HCT116 (cell line): Measurements from ENCODE around the gene CAPS. TPM values are rescaled to one million over a fixed set of nuclear protein-coding genes. Genes with fewer than 3 reads are reported as not detected.

Source experiments
- REST ChIP-seq: IDR thresholded peaks from 2 replicates; pipeline ENCODE4 v1.6.1; 2012; ENCODE audit warnings: low read depth
- total RNA-seq: library from RNA; stranded (reverse); gene quantifications from one replicate; pipeline ENCODE4 v1.2.1, GENCODE V29; 2021; ENCODE audit not compliant: unreplicated experiment

The CAPS gene
- total RNA-seq, 1 experiment from 2014 or later: 2.5 TPM

DNA sequence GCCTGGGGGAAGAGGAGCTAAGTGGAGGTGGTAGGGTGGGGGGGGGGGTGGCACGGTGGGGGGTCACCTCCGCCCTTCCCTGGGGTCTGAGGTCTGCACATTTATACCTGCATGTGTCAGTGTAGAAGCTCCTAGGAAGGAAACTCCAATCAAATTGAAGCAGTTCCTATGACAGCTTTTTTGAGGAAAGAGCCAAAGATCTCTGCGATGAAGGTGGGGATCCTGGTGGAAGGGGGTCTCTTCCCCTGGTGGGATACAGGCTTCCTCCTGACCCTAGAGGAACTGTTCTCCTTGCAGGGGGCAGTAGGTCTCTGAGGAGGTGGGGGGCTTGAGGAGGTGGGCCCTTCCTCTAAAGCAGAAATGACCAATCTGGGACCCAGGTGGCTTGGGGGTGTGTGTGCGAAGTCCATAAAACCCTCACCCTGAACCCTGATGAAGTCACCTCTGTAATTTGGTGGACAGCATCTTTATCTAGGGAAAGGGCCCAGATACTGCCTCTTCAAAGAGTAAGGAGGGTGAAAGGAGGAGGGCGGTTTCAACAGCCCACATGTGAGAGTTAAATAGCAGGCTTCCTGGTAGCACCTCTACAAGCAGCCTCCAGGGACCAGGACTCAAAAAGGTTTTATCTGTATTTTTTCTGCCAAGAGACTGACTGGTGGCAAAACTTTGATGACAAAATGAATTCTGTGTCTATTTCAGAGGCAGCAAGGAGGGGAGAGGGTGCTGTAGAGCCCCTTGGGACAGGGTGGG lies 50.9 kb downstream of the CAPS start (continued):
- TF ChIP-seq REST: no peak

Other genes with a start within 250 kb of the CAPS start
- 61.6 TPM for gene MICOS13, start 233.7 kb upstream of the CAPS start, total RNA-seq
- gene HSD11B1L, start 233.2 kb upstream of the CAPS start, total RNA-seq: 6.0 TPM
- gene RPL36, start 224.0 kb upstream of the CAPS start, total RNA-seq: 1,504 TPM
- gene LONP1, start 194.1 kb upstream of the CAPS start, total RNA-seq: 180 TPM
- gene CATSPERD, start 193.6 kb upstream of the CAPS start, total RNA-seq: not detected
- 13.5 TPM for gene PRR22, start 129.5 kb upstream of the CAPS start, total RNA-seq
- 78.1 TPM for gene DUS3L, start 123.1 kb upstream of the CAPS start, total RNA-seq
- gene NRTN, start 109.2 kb upstream of the CAPS start, total RNA-seq: 11.5 TPM
- not detected for gene FUT6, start 74.6 kb upstream of the CAPS start, total RNA-seq
- 2.6 TPM for gene FUT3, start 62.8 kb upstream of the CAPS start, total RNA-seq
- gene FUT5, start 43.7 kb upstream of the CAPS start, total RNA-seq: 0.84 TPM
- gene NDUFA11, start 10.5 kb upstream of the CAPS start, total RNA-seq: 311 TPM
- 2.1 TPM for gene VMAC, start 9.4 kb upstream of the CAPS start, total RNA-seq
- 62.4 TPM for gene RANBP3, start 63.9 kb downstream of the CAPS start, total RNA-seq
- gene RFX2, start 196.2 kb downstream of the CAPS start, total RNA-seq: 13.7 TPM
- 0.37 TPM for gene ACSBG2, start 221.4 kb downstream of the CAPS start, total RNA-seq